Measurements from ENCODE around the gene PFDN1. TPM values are rescaled to one million over a fixed set of nuclear protein-coding genes. Genes with fewer than 3 reads are reported as not detected.

PFDN1 gene
- total RNA-seq, 1 donor from 2014 or later = 34.4 TPM

DNA sequence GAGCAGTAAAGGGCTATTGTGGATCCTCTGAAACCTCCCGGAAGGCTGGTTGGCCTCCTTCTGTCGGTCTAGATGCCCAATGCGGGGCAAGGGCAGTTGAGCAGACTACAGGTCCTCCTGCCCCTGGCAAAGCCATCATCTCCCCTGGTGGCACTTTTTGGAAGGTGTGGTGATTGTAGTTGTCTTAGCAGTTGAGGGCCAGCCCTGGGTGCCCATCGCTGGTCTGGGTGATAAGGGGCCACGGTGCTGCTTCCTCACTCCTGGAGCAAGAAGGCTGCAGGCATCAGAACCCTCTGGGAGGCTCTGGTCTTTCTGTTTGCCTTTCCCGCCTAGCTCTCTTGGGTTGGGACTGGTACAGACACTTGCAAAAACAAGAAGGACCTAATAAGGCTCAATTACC lies 64.1 kb downstream of the PFDN1 start:
- Histone ChIP-seq H3K4me3 (ENCODE audit: low read length in 3 of 3) (no peak overlapping the region), H3K27ac (ENCODE audit: low read depth, low read length) (no peak overlapping the region), H3K9ac (ENCODE audit: low read depth in 1 of 3, low read length in 3 of 3) (no peak overlapping the region), H3K36me3 (ENCODE audit: control insufficient read depth in 3 of 3, insufficient read depth in 3 of 3, low read length in 3 of 3) (peaks cover 2 to 8% (median 6%) of the 10 kb centered on the region in 3 donors), H3K9me3 (ENCODE audit: control insufficient read depth in 3 of 3, low read length in 3 of 3) (no peaks in the 10 kb centered on the region), H3K4me1 (ENCODE audit: control insufficient read depth in 3 of 3, insufficient read depth in 3 of 3, low read length in 3 of 3) (peaks cover 43 to 80% (median 79%) of the 10 kb centered on the region in 3 donors), H3K27me3 (ENCODE audit: control insufficient read depth in 3 of 3, insufficient read depth in 3 of 3, low read length in 3 of 3) (no peaks in the 10 kb centered on the region)

- Histone ChIP-seq H3K36me3 (ENCODE audit: control insufficient read depth in 3 of 3, insufficient read depth in 3 of 3, low read length in 3 of 3) (no peaks in the 10 kb centered on the region), H3K9ac (ENCODE audit: low read depth in 1 of 3, low read length in 3 of 3) (peak overlapping the region in 1 of 3 donors; percentile 51), H3K4me1 (ENCODE audit: control insufficient read depth in 3 of 3, insufficient read depth in 3 of 3, low read length in 3 of 3) (peaks cover 26 to 74% (median 62%) of the 10 kb centered on the region in 3 donors), H3K27me3 (ENCODE audit: control insufficient read depth in 3 of 3, insufficient read depth in 3 of 3, low read length in 3 of 3) (no peaks in the 10 kb centered on the region), H3K4me3 (ENCODE audit: low read length in 3 of 3) (no peak overlapping the region), H3K9me3 (ENCODE audit: control insufficient read depth in 3 of 3, low read length in 3 of 3) (no peaks in the 10 kb centered on the region), H3K27ac (ENCODE audit: low read depth, low read length) (no peak overlapping the region)
These were observed 65.9 kb downstream of the PFDN1 start for GRCh38 chr5:140236891-140237598.

GRCh38 chr5:140235791-140236551 lies 66.9 kb downstream of the PFDN1 start:
- no peak overlapping the region for H3K27ac ChIP-seq (ENCODE audit: low read depth, low read length)
- H3K4me1 ChIP-seq (ENCODE audit: control insufficient read depth in 3 of 3, insufficient read depth in 3 of 3, low read length in 3 of 3) = peaks cover 16 to 70% (median 51%) of the 10 kb centered on the region in 3 donors

DNA sequence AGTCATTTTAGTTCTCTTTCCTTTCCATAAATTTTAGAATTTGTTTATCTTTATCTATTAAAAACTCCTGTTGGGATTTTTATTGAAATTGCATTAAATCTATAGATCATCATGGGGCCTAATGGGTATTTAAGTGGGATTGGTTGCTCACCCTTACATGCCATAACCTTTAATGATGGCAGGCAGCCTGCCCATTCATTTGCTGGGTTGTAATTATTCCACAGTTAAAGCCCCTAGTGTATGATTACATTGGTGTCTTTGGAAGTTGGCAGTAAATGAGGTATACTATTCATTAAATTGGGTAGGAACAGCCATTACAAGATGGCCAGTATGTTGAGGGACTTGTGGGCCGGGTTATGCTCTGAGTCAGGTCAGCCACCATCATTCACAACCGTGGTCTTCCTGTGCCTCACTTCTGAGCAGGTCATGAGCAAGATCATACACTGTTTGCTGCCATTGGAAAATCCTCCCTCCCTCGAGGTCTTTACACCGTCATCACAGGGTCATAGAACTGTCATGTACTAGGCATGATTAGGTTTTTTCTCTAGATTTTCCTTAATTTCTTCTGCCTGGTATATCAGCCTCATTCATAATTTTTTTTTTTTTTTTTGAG lies 68.4 kb downstream of the PFDN1 start:
- no peak overlapping the region for H3K9ac ChIP-seq (ENCODE audit: low read depth in 1 of 3, low read length in 3 of 3)
- H3K4me3 ChIP-seq (ENCODE audit: low read length in 3 of 3) = no peak overlapping the region
- no peaks in the 10 kb centered on the region for H3K27me3 ChIP-seq (ENCODE audit: control insufficient read depth in 3 of 3, insufficient read depth in 3 of 3, low read length in 3 of 3)
- H3K36me3 ChIP-seq (ENCODE audit: control insufficient read depth in 3 of 3, insufficient read depth in 3 of 3, low read length in 3 of 3) = no peaks in the 10 kb centered on the region
- no peaks in the 10 kb centered on the region for H3K9me3 ChIP-seq (ENCODE audit: control insufficient read depth in 3 of 3, low read length in 3 of 3)
- H3K4me1 ChIP-seq (ENCODE audit: control insufficient read depth in 3 of 3, insufficient read depth in 3 of 3, low read length in 3 of 3) = peaks cover 2 to 55% (median 37%) of the 10 kb centered on the region in 3 donors
- no peak overlapping the region for H3K27ac ChIP-seq (ENCODE audit: low read depth, low read length)

More at GRCh38 chr5:140235791-140236551, 66.9 kb downstream of the PFDN1 start:
- H3K27me3 ChIP-seq (ENCODE audit: control insufficient read depth in 3 of 3, insufficient read depth in 3 of 3, low read length in 3 of 3) = no peaks in the 10 kb centered on the region
- H3K9ac ChIP-seq (ENCODE audit: low read depth in 1 of 3, low read length in 3 of 3) = no peak overlapping the region
- no peaks in the 10 kb centered on the region for H3K9me3 ChIP-seq (ENCODE audit: control insufficient read depth in 3 of 3, low read length in 3 of 3)
- H3K4me3 ChIP-seq (ENCODE audit: low read length in 3 of 3) = no peak overlapping the region
- H3K36me3 ChIP-seq (ENCODE audit: control insufficient read depth in 3 of 3, insufficient read depth in 3 of 3, low read length in 3 of 3) = no peaks in the 10 kb centered on the region

DNA sequence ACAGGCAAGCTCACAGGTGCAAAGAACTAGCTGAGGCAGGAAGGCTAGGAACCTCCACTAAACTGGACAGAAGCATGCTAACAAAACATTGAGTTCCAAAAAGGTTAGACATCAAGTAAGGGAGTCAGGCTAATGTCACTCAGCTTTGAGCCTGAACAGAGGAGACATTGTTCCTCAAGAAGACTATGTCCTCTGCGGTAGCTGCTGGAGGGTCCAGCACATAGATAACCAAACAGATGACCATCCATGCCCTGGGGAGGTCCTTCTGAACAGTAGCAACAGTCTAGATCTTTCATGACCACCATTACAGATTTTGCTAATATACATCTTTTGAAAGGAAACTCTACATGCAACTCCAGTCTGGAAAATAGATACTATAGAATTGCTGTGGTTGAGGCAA lies 70.2 kb downstream of the PFDN1 start:
- Histone ChIP-seq H3K27ac (ENCODE audit: low read depth, low read length) (no peak overlapping the region), H3K27me3 (ENCODE audit: control insufficient read depth in 3 of 3, insufficient read depth in 3 of 3, low read length in 3 of 3) (no peaks in the 10 kb centered on the region), H3K9ac (ENCODE audit: low read depth in 1 of 3, low read length in 3 of 3) (no peak overlapping the region), H3K4me1 (ENCODE audit: control insufficient read depth in 3 of 3, insufficient read depth in 3 of 3, low read length in 3 of 3) (peaks cover 13 to 47% (median 34%) of the 10 kb centered on the region in 3 donors), H3K4me3 (ENCODE audit: low read length in 3 of 3) (no peak overlapping the region), H3K9me3 (ENCODE audit: control insufficient read depth in 3 of 3, low read length in 3 of 3) (no peaks in the 10 kb centered on the region), H3K36me3 (ENCODE audit: control insufficient read depth in 3 of 3, insufficient read depth in 3 of 3, low read length in 3 of 3) (no peaks in the 10 kb centered on the region)

GRCh38 chr5:140230373-140230772 lies 72.5 kb downstream of the PFDN1 start:
- Histone ChIP-seq H3K4me3 (ENCODE audit: low read length in 3 of 3) (no peak overlapping the region), H3K4me1 (ENCODE audit: control insufficient read depth in 3 of 3, insufficient read depth in 3 of 3, low read length in 3 of 3) (peaks cover 28 to 46% (median 31%) of the 10 kb centered on the region in 3 donors), H3K27me3 (ENCODE audit: control insufficient read depth in 3 of 3, insufficient read depth in 3 of 3, low read length in 3 of 3) (no peaks in the 10 kb centered on the region), H3K27ac (ENCODE audit: low read depth, low read length) (no peak overlapping the region), H3K9me3 (ENCODE audit: control insufficient read depth in 3 of 3, low read length in 3 of 3) (no peaks in the 10 kb centered on the region), H3K36me3 (ENCODE audit: control insufficient read depth in 3 of 3, insufficient read depth in 3 of 3, low read length in 3 of 3) (no peaks in the 10 kb centered on the region), H3K9ac (ENCODE audit: low read depth in 1 of 3, low read length in 3 of 3) (no peak overlapping the region)

DNA sequence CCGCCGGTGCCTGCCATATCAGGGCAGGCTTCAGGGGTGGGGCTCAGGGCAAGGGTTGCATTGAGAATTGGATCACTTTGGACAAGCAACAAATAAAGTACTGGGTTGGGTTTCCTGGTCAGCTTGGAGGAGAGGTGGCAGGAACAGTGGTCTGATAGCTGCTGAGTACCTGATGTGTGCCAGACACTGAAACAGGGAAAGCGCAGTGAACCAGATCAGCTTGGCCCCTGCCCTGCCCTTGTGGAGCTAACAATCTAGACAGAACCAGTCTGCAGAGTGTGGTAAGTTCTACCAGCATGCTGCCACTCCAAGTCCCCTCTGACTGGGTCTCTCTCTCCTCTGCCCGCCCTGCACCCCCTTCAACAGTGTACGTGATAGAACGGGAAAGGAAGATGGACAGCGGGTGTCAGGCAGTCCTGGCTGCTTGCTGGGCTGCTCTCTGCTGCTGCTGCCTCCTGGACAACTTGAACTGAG lies 74.5 kb downstream of the PFDN1 start:
- peak overlapping the region; percentile 16 to 23 (median 18) for H3K4me3 ChIP-seq (ENCODE audit: low read length in 3 of 3)
- H3K27ac ChIP-seq (ENCODE audit: low read depth, low read length) = peak overlapping the region; percentile 41
- peaks cover 37 to 60% (median 41%) of the 10 kb centered on the region in 3 donors for H3K4me1 ChIP-seq (ENCODE audit: control insufficient read depth in 3 of 3, insufficient read depth in 3 of 3, low read length in 3 of 3)
- H3K9ac ChIP-seq (ENCODE audit: low read depth in 1 of 3, low read length in 3 of 3) = peak overlapping the region; percentile 17 to 69 (median 65)
- no peaks in the 10 kb centered on the region for H3K27me3 ChIP-seq (ENCODE audit: control insufficient read depth in 3 of 3, insufficient read depth in 3 of 3, low read length in 3 of 3)
- H3K9me3 ChIP-seq (ENCODE audit: control insufficient read depth in 3 of 3, low read length in 3 of 3) = no peaks in the 10 kb centered on the region
- H3K36me3 ChIP-seq (ENCODE audit: control insufficient read depth in 3 of 3, insufficient read depth in 3 of 3, low read length in 3 of 3) = no peaks in the 10 kb centered on the region

- Histone ChIP-seq H3K4me3 (ENCODE audit: low read length in 3 of 3) (no peak overlapping the region), H3K36me3 (ENCODE audit: control insufficient read depth in 3 of 3, insufficient read depth in 3 of 3, low read length in 3 of 3) (no peaks in the 10 kb centered on the region), H3K9ac (ENCODE audit: low read depth in 1 of 3, low read length in 3 of 3) (peak overlapping the region in 2 of 3 donors; percentile 20 to 60), H3K4me1 (ENCODE audit: control insufficient read depth in 3 of 3, insufficient read depth in 3 of 3, low read length in 3 of 3) (peaks cover 51 to 64% (median 54%) of the 10 kb centered on the region in 3 donors), H3K27ac (ENCODE audit: low read depth, low read length) (peak overlapping the region; percentile 55), H3K27me3 (ENCODE audit: control insufficient read depth in 3 of 3, insufficient read depth in 3 of 3, low read length in 3 of 3) (no peaks in the 10 kb centered on the region), H3K9me3 (ENCODE audit: control insufficient read depth in 3 of 3, low read length in 3 of 3) (no peaks in the 10 kb centered on the region)
These were observed 75.9 kb downstream of the PFDN1 start for GRCh38 chr5:140227046-140227445.

DNA sequence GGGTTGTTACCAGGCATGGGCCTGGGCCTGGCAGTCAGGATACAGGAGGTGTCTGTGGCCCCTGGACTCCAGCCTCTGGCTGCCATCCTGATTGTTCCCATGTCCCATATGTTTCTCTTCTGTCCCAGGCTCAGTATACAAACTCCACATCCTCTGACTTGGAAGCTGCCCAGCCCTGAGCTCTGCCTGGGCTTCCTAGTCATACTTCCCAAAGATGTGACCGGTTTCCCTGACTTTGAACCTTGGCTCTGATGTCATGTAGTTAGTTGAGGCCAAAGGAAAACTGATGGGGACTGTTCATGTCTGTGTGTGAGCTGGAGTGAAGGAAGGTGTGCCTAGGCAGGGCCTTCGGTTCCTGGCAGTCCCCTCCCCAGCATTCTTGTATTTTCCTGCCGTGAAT lies 77.5 kb downstream of the PFDN1 start:
- no peak overlapping the region for H3K4me3 ChIP-seq (ENCODE audit: low read length in 3 of 3)
- H3K4me1 ChIP-seq (ENCODE audit: control insufficient read depth in 3 of 3, insufficient read depth in 3 of 3, low read length in 3 of 3) = peaks cover 61 to 69% (median 68%) of the 10 kb centered on the region in 3 donors
- peak overlapping the region in 1 of 3 donors; percentile 34 for H3K9ac ChIP-seq (ENCODE audit: low read depth in 1 of 3, low read length in 3 of 3)
- H3K36me3 ChIP-seq (ENCODE audit: control insufficient read depth in 3 of 3, insufficient read depth in 3 of 3, low read length in 3 of 3) = no peaks in the 10 kb centered on the region
- no peaks in the 10 kb centered on the region for H3K9me3 ChIP-seq (ENCODE audit: control insufficient read depth in 3 of 3, low read length in 3 of 3)
- H3K27me3 ChIP-seq (ENCODE audit: control insufficient read depth in 3 of 3, insufficient read depth in 3 of 3, low read length in 3 of 3) = no peaks in the 10 kb centered on the region
- peak overlapping the region; percentile 38 for H3K27ac ChIP-seq (ENCODE audit: low read depth, low read length)
